Fibroblast of mammary gland (primary cell): ENCODE results near the gene CSGALNACT2.
A peak's percentile ranks its signal among the peaks of the same experiment; 100 is the strongest.

Source experiments
- DNase-seq: peaks from one replicate; pipeline ENCODE4 v3.0.0-alpha.2; 2010; ENCODE audit warnings: low read depth
- H3K4me3 ChIP-seq: 2 replicates; pipeline ENCODE4 v1.5.1; 2011; ENCODE audit warnings: low read depth, mild to moderate bottlenecking, low read length, moderate library complexity; ENCODE audit not compliant: control insufficient read depth
- TF ChIP-seq, protein P1 (sequence below): conservative IDR thresholded peaks from 2 replicates; pipeline ENCODE4 v1.5.1; 2011; ENCODE audit warnings: low read depth, low read length, inconsistent platforms; ENCODE audit not compliant: control insufficient read depth, insufficient read depth

The CSGALNACT2 gene

DNA sequence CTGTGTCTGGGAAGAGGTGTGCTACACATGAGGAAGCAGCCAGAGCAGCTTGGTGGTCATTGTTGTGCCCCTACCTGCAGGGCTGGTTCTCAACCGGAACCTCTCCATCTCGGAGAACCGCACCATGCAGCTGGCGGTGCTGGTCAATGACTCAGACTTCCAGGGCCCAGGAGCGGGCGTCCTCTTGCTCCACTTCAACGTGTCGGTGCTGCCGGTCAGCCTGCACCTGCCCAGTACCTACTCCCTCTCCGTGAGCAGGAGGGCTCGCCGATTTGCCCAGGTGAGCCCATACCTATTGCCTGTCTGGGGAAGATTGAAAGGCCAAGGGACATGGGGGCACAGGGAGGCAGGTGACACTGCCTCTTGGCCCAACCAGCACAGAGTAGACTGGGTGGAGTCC lies 29.3 kb upstream of the CSGALNACT2 start:
- no peak overlapping the region for H3K4me3 ChIP-seq
- no peak for DNase-seq
- TF ChIP-seq, protein P1, sequence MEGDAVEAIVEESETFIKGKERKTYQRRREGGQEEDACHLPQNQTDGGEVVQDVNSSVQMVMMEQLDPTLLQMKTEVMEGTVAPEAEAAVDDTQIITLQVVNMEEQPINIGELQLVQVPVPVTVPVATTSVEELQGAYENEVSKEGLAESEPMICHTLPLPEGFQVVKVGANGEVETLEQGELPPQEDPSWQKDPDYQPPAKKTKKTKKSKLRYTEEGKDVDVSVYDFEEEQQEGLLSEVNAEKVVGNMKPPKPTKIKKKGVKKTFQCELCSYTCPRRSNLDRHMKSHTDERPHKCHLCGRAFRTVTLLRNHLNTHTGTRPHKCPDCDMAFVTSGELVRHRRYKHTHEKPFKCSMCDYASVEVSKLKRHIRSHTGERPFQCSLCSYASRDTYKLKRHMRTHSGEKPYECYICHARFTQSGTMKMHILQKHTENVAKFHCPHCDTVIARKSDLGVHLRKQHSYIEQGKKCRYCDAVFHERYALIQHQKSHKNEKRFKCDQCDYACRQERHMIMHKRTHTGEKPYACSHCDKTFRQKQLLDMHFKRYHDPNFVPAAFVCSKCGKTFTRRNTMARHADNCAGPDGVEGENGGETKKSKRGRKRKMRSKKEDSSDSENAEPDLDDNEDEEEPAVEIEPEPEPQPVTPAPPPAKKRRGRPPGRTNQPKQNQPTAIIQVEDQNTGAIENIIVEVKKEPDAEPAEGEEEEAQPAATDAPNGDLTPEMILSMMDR, result no peak

DNA sequence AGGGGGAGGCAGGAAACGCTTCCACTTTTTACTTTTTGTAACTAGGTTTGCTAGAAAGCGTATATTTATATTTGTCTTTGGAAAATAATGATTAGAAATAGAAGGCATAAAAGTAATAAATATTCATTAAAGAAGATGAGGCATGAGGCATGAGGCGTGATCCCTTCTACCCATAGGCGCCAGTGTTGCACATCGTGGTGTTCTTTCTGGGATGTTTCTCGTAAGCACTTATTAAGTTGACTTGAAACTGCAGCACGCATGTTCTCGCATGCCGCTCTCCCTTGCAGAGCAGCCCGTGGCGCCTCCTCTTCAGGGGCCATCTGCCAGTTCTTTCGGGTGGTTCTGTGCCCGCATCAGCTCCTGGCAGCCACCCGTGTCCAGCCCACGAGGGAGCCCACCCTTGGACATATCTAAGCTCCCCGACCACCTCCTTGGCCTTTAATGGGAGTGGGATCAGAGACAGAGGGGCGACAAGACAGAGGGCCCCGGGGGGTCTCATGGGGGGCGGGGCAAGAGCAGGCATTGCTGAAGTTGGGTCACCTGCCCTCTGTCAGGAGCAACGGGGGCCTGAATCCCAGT lies 28.5 kb upstream of the CSGALNACT2 start:
- TF ChIP-seq, protein P1, result no peak
- no peak for DNase-seq
- H3K4me3 ChIP-seq, result no peak overlapping the region

DNA sequence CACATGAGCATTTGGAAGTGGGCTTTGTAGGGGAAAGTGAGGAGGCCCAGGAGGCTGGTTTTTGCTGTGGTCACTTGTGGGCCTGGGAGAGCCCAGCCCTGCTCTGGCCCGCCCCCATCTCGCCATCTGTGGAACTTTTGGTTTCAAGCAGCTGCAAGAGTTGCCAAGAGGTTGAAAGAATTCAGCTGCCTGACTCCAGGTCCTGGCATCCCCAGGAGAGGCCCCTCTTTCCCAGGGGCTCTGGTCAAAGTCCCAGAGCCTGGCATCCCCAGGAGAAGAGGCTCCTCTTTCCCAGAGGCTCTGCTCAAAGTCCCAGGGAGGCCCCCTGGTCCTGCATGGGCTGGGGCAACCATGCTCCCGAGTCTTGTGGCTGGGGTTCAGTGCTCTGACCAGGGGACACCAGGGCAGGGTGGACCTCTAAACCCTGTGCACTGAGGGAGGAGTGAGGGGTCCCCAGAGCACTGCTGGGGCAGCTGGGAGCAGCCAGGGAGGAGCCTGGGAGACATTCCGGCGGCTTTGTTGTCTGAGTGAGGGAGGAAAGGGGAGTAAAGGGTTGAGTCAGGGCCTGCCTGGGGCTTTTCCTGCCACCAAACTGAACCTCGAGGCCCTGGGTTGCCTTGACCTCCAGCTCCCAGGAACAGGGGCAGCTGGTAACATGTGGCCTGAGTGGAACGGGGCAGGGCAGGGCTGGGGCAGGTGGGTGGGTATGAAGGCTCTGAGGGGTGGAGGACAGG lies 27.7 kb upstream of the CSGALNACT2 start:
- no peak overlapping the region for H3K4me3 ChIP-seq
- DNase-seq, result peak; percentile 32
- TF ChIP-seq, protein P1, result no peak

DNA sequence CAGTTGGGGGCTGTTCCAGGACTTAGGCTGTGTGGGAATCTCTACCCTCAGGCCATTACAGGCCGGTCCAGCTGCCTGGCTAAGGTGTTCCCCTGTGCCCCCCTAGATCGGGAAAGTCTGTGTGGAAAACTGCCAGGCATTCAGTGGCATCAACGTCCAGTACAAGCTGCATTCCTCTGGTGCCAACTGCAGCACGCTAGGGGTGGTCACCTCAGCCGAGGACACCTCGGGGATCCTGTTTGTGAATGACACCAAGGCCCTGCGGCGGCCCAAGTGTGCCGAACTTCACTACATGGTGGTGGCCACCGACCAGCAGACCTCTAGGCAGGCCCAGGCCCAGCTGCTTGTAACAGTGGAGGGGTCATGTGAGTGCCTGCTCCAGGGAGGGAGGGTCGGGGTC lies 27.1 kb upstream of the CSGALNACT2 start:
- DNase-seq, result no peak
- no peak overlapping the region for H3K4me3 ChIP-seq
- TF ChIP-seq, protein P1, result no peak

DNA sequence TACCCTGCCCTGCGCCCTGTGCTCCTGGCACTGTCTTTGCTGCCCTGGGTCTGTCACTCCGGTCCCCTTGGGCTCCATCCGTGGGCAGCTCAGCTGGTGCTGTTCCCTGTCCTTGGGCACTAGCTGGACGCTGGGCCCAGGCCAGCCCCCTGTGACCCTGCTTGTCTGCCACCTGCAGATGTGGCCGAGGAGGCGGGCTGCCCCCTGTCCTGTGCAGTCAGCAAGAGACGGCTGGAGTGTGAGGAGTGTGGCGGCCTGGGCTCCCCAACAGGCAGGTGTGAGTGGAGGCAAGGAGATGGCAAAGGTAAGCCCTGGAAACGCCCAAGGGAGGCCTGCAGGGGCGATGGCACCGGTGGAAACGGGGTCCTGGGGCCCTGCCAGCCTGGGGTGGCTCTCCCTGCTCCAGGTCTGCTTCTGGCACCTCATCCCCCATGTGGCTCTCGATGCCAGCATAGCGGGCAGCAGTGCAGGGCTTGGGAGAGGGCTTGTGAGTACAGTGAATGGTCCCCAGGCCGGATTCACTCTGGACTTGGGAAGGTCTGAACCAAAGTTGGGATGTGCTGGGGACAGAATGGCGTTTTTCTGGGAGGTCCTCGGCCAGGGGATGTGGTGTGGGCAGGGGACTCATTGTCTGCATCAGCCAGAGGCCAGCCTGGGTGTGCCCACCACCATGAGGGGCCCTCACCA lies 26.2 kb upstream of the CSGALNACT2 start:
- no peak overlapping the region for H3K4me3 ChIP-seq
- TF ChIP-seq, protein P1, result no peak
- DNase-seq, result no peak

DNA sequence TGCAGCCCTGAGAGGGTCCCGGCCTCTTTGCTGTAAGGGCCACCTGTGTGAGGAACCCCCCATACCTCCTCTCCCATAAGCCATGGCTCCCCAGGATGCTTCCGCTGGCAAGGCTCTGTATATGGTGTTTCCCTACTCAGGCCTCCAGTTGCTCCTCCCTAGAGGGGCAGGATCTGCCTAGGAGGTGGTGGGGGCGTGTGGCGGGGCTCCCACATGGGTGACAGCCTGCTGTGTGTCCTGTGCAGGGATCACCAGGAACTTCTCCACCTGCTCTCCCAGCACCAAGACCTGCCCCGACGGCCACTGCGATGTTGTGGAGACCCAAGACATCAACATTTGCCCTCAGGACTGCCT lies 25.7 kb upstream of the CSGALNACT2 start:
- TF ChIP-seq, protein P1, result no peak
- DNase-seq, result no peak
- no peak overlapping the region for H3K4me3 ChIP-seq
